ENCODE data around the gene SRSF11. TPM values are rescaled to one million over a fixed set of nuclear protein-coding genes. Genes with fewer than 3 reads are reported as not detected.
"Not testable (repeated sequence)": the region's sequence is repeated elsewhere in the genome, so short reads cannot be mapped to it uniquely, and the experiment has no call there.

Gene SRSF11
- total and polyA plus RNA-seq, 4 donors, result 36.8 to 130 (median 96.6) TPM

- no peaks in the 10 kb centered on the region for H3K4me1 ChIP-seq (ENCODE audit: control insufficient read depth in 4 of 4, insufficient read depth in 4 of 4, low read length in 3 of 4)
- DNase-seq (ENCODE audit: low spot score), result no peak
- H3K36me3 ChIP-seq (ENCODE audit: control insufficient read depth in 4 of 4, insufficient read depth in 3 of 4, low read depth in 1 of 4, low read length in 3 of 4), result peaks cover 0 to 13% (median 3%) of the 10 kb centered on the region in 4 donors
- H3K27ac ChIP-seq (ENCODE audit: low read depth in 1 of 2, low read length in 2 of 2), result no peak overlapping the region
- no peaks in the 10 kb centered on the region for H3K27me3 ChIP-seq (ENCODE audit: control insufficient read depth in 4 of 4, insufficient read depth in 4 of 4, low read length in 3 of 4)
- TF ChIP-seq RAD21 (IDR thresholded peaks at IDR 0.05) (no peak), ATF3 (IDR thresholded peaks at IDR 0.05) (no peak), YY1 (IDR thresholded peaks at IDR 0.05) (no peak), HNF4A (conservative IDR thresholded peaks at IDR 0.05) (no peak), MAX (IDR thresholded peaks at IDR 0.05) (no peak), GABPA (IDR thresholded peaks at IDR 0.05 in 1 of 2, conservative IDR thresholded peaks at IDR 0.05 in 1 of 2) (no peak), HNF4G (IDR thresholded peaks at IDR 0.05) (no peak), REST (IDR thresholded peaks at IDR 0.05) (no peak), NR2F2 (IDR thresholded peaks at IDR 0.05) (no peak), TAF1 (conservative IDR thresholded peaks at IDR 0.05) (no peak)
- no peaks in the 10 kb centered on the region for H3K9me3 ChIP-seq (ENCODE audit: control insufficient read depth in 4 of 4, low read length in 3 of 4)
- H3K4me3 ChIP-seq (ENCODE audit: low read depth in 1 of 3, low read length in 3 of 3), result no peak overlapping the region
- WGBS, result 97% methylated on average over 1 of the region's 1 CpG
- no peak overlapping the region for H3K9ac ChIP-seq (ENCODE audit: low read depth in 1 of 2, low read length in 2 of 2)
These were observed 49.7 kb upstream of the SRSF11 start for GRCh38 chr1:70171512-70171911.

GRCh38 chr1:70185181-70185580, 36.0 kb upstream of the SRSF11 start:
- not testable (repeated sequence) for H3K27ac ChIP-seq (ENCODE audit: low read depth in 1 of 2, low read length in 2 of 2); H3K9me3 ChIP-seq (ENCODE audit: control insufficient read depth in 4 of 4, low read length in 3 of 4); H3K27me3 ChIP-seq (ENCODE audit: control insufficient read depth in 4 of 4, insufficient read depth in 4 of 4, low read length in 3 of 4); DNase-seq (ENCODE audit: low spot score); H3K9ac ChIP-seq (ENCODE audit: low read depth in 1 of 2, low read length in 2 of 2); H3K4me1 ChIP-seq (ENCODE audit: control insufficient read depth in 4 of 4, insufficient read depth in 4 of 4, low read length in 3 of 4); H3K4me3 ChIP-seq (ENCODE audit: low read depth in 1 of 3, low read length in 3 of 3)
- H3K36me3 ChIP-seq (ENCODE audit: control insufficient read depth in 4 of 4, insufficient read depth in 3 of 4, low read depth in 1 of 4, low read length in 3 of 4), result peaks cover 3 to 11% (median 7%) of the 10 kb centered on the region in 4 donors
- WGBS, result 99% methylated on average over 3 of the region's 3 CpGs

- no peak overlapping the region for H3K27ac ChIP-seq (ENCODE audit: low read depth in 1 of 2, low read length in 2 of 2)
- 97% methylated on average over 2 of the region's 2 CpGs for WGBS
These were observed 32.7 kb upstream of the SRSF11 start for GRCh38 chr1:70188522-70188921.

More at GRCh38 chr1:70188522-70188921, 32.7 kb upstream of the SRSF11 start:
- Histone ChIP-seq H3K27me3 (ENCODE audit: control insufficient read depth in 4 of 4, insufficient read depth in 4 of 4, low read length in 3 of 4) (no peaks in the 10 kb centered on the region), H3K4me1 (ENCODE audit: control insufficient read depth in 4 of 4, insufficient read depth in 4 of 4, low read length in 3 of 4) (peaks cover 0 to 2% (median 0%) of the 10 kb centered on the region in 4 donors), H3K9ac (ENCODE audit: low read depth in 1 of 2, low read length in 2 of 2) (no peak overlapping the region), H3K4me3 (ENCODE audit: low read depth in 1 of 3, low read length in 3 of 3) (no peak overlapping the region), H3K9me3 (ENCODE audit: control insufficient read depth in 4 of 4, low read length in 3 of 4) (no peaks in the 10 kb centered on the region), H3K36me3 (ENCODE audit: control insufficient read depth in 4 of 4, insufficient read depth in 3 of 4, low read depth in 1 of 4, low read length in 3 of 4) (peaks cover 0 to 6% (median 4%) of the 10 kb centered on the region in 4 donors)
- DNase-seq (ENCODE audit: low spot score), result no peak
- TF ChIP-seq ZBTB33 (IDR thresholded peaks at IDR 0.05), result no peak

Measured in liver (tissue), 9 donors.